Breast epithelium (tissue), 3 donors: ENCODE measurements around the gene IFRD1.

Source experiments
- POLR2A ChIP-seq: fragments of 450-650 bp; IDR thresholded peaks from one replicate; pipeline ENCODE4 v1.6.1; 2016; ENCODE audit warnings: antibody characterized with exemption, mild to moderate bottlenecking, moderate library complexity
- POLR2AphosphoS5 ChIP-seq, 3 donors: sonication (generic); formaldehyde crosslinking; IDR thresholded peaks; one replicate each; pipeline ENCODE4 v1.6.1; 2017; ENCODE audit warnings: antibody characterized with exemption in 3 of 3
- TF ChIP-seq, protein P1 (sequence below), 3 donors: fragments of 450-650 bp; IDR thresholded peaks; one replicate each; pipeline ENCODE4 v1.5.1; 2016 to 2017; ENCODE audit warnings: antibody characterized with exemption in 3 of 3, mild to moderate bottlenecking in 3 of 3, moderate library complexity in 3 of 3

DNA sequence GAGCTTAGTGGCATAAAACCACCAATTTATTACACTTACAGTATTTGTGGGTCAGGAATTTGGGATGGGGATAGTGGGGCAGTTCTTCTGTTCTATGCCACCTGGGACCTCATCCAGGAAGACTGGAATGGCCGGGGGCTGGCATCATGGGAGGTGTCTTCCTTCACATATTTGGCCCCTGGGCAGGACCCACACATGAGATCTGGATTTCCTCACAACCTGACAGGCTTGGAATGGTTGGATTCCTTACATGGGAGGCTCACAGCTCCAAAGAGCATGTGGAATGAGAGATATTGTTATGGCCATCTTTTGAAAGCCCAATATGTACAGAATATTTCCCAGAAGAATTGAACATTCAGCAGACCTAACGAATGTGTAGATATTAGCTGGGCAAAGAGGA is 52.4 kb downstream of the IFRD1 start:
- TF ChIP-seq, protein P1, sequence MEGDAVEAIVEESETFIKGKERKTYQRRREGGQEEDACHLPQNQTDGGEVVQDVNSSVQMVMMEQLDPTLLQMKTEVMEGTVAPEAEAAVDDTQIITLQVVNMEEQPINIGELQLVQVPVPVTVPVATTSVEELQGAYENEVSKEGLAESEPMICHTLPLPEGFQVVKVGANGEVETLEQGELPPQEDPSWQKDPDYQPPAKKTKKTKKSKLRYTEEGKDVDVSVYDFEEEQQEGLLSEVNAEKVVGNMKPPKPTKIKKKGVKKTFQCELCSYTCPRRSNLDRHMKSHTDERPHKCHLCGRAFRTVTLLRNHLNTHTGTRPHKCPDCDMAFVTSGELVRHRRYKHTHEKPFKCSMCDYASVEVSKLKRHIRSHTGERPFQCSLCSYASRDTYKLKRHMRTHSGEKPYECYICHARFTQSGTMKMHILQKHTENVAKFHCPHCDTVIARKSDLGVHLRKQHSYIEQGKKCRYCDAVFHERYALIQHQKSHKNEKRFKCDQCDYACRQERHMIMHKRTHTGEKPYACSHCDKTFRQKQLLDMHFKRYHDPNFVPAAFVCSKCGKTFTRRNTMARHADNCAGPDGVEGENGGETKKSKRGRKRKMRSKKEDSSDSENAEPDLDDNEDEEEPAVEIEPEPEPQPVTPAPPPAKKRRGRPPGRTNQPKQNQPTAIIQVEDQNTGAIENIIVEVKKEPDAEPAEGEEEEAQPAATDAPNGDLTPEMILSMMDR (IDR thresholded peaks at IDR 0.05) = no peak
- TF ChIP-seq POLR2A (no peak), POLR2AphosphoS5 (IDR thresholded peaks at IDR 0.05) (no peak)
